ENCODE data around the gene TBC1D4.

Gene TBC1D4, protein sequence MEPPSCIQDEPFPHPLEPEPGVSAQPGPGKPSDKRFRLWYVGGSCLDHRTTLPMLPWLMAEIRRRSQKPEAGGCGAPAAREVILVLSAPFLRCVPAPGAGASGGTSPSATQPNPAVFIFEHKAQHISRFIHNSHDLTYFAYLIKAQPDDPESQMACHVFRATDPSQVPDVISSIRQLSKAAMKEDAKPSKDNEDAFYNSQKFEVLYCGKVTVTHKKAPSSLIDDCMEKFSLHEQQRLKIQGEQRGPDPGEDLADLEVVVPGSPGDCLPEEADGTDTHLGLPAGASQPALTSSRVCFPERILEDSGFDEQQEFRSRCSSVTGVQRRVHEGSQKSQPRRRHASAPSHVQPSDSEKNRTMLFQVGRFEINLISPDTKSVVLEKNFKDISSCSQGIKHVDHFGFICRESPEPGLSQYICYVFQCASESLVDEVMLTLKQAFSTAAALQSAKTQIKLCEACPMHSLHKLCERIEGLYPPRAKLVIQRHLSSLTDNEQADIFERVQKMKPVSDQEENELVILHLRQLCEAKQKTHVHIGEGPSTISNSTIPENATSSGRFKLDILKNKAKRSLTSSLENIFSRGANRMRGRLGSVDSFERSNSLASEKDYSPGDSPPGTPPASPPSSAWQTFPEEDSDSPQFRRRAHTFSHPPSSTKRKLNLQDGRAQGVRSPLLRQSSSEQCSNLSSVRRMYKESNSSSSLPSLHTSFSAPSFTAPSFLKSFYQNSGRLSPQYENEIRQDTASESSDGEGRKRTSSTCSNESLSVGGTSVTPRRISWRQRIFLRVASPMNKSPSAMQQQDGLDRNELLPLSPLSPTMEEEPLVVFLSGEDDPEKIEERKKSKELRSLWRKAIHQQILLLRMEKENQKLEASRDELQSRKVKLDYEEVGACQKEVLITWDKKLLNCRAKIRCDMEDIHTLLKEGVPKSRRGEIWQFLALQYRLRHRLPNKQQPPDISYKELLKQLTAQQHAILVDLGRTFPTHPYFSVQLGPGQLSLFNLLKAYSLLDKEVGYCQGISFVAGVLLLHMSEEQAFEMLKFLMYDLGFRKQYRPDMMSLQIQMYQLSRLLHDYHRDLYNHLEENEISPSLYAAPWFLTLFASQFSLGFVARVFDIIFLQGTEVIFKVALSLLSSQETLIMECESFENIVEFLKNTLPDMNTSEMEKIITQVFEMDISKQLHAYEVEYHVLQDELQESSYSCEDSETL (N-terminal part only)

DNA sequence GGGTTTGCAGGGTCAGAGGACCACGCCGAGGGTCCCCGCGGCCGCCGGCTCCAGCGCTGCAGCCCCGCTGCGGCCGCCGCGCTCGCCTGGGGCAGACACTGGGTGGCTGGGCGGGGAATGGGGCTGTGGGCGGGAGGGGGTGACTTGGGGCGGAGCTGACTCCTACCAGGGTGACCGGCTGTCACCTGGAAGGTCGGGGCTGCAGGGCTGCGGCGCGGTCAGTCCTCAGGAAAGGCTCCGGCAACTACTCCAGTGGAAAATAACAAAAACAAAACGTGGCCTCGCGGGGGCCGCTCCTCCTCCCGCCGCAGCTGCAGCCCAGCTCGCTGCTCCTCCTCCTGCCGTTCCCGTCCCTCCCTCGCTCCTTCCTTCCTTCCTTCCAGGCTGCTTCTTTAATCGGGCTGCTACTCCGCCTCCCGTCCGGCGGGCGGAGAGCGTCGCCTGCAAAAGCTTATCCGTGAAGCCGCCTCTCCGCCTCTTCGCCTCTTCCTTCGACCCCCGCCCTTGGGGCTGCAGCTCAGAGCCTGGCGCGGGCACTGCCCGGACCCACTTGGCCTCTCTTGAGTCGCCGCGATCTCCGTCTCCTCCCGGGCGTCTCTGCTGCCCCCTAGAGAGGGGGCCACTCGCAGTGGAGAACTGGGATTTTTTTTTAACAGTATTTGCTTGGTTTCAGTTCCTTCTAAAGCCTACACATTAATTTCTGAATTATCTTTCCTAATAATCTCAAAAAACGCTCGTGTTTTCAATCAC is at the start of gene TBC1D4:
TBC1D4 (minus strand) TSS at position 100 of the 750 bp plus-strand sequence. CDS start 402 bp downstream, outside the sequence.
- DNase-seq (ENCODE audit: low read depth in 2 of 2), result peak in 1 of 2 donors; percentile 10

DNA sequence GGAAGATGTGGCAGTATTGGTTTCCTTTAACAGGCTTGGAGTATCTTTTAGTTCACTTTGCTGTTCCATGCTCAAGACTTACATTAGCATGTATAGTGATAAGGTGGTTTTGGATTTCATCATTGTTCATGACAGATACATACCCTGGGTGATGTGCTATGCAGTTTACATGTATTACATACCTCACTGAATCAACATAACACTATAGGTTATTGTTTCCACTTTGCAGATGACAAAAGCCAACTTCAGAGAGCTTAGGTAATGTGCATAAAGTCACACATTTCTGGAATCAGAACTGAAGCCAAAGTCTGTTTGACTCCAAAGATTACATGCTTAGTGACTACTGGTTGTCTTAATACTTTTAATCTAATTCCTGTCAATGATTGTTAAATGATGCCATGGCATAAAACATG is 48.6 kb upstream of the TBC1D4 start:
- DNase-seq (ENCODE audit: low read depth in 2 of 2), result no peak

DNA sequence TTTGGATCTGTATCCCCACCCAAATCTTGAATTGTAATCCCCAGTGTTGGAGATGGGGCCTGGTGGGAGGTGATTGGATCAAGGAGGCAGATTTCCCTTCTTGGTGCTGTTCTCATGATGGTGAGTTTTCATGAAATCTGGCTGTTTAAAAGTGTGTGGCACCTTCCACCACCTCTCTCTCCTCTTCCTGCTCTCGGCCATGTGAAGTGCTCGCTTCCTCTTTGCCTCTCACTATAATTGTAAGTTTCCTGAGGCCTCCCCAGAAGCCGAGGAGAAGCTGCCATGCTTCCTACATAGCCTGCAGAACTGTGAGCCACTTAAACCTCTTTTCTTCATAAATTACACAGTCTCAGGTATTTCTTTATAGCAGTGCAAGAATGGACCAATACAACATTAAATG is 40.0 kb upstream of the TBC1D4 start:
- no peak for DNase-seq (ENCODE audit: low read depth in 2 of 2)

DNA sequence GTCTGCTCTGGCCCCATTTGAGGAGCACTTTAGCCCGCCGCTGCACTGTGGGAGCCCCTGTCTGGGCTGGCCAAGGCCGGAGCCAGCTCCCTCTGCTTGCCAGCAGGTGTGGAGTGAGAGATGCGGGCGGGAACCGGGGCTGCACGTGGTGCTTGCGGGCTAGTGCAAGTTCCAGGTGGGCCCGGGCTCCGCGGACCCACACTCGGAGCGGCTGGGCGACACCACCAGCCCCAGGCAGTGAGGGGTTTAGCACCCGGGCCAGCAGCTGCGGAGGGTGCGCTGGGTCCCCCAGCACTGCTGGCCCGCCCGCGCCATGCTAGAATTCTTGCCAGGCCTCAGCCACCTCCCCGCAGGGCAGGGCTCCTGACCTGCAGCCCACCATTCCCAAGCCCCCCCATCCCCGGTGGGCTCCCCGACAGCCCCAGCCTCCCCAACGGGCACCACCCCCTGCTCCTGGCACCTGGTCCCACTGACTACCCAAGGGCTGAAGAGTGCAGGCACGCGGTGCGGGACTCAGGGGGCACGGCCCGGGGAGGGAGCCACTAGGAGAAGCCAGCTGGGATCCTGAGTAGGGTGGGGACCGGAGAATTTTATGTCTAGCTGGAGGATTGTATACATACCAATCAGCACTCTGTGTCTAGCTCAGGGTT is 36.6 kb upstream of the TBC1D4 start:
- no peak for DNase-seq (ENCODE audit: low read depth in 2 of 2)

DNA sequence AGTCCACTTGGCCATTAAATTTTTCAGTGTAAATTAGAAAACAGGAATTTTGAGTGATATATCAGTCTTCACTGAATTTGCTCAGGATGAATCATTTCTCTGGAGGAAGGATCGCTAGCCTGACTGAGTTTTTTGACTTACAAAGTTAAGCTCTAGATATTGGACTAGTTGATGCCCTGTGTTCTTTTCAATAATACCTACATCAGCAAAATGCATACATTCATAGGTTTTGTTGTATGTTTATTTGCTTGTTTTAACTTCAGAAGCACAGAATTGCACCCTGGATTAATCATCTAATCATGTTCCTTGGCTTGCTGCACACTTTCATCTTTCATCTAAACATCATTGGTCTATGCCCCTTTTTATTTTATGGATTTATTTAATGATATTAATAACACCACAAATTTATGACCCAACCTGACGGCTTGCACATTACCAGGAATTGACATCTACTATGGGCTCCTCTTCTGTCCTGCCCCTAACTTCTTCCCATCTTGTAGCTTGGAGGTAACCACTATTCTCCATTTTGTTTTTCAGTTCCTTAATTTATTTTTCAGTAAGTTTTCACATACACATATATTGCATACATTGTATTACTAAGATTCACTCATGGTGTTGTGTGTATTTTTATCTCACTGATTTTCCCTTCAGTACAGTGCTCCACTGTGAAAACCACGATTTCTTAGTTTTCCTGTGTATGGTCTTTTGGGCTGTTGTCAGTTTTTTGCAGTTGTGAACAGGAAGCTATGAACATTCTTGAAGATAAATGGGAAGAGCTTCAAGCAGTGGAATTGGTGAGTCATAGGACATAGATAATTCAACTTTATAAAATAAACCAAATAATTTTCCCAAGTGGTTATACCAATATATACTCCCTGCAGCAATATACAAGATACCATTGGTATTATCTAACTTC is 32.4 kb upstream of the TBC1D4 start:
- DNase-seq (ENCODE audit: low read depth in 2 of 2), result no peak

DNA sequence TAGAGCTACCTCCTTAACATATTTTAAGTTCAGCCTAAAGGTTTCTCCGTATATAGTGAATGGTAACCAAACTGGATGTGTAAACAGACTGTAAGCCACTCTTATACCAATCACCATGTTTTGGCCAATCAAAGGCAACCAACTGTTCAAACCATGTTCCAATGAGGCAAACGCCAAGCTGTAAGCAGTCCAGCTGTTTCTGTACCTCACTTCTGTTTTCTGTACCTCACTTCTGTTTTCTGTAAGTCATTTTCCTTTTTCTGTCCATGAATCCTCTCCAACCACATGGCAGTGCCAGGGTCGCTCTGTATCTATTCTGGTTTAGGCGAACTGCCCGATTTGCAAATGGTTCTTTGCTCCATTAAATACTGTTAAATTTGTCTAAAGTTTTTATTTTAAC is 31.3 kb upstream of the TBC1D4 start:
- DNase-seq (ENCODE audit: low read depth in 2 of 2), result no peak

DNA sequence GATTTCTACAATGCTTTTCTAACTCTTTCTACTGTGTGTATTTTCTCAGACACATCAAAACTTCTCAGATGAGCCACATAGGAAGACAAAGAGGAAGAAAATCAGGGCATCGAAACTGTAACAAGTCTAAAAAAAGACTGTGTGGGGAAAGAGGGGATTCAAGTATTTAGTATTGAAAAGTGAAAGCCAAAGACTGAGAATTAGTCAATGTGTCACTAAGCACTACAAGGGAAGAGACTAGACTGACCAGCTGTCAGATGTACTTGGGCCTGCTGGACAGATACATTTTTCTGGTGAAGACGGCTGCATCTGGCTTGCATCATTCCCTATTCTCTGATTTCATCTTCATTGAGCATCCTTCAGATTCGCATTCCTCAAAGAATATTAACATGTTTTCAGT is 30.3 kb upstream of the TBC1D4 start:
- DNase-seq (ENCODE audit: low read depth in 2 of 2), result no peak

DNA sequence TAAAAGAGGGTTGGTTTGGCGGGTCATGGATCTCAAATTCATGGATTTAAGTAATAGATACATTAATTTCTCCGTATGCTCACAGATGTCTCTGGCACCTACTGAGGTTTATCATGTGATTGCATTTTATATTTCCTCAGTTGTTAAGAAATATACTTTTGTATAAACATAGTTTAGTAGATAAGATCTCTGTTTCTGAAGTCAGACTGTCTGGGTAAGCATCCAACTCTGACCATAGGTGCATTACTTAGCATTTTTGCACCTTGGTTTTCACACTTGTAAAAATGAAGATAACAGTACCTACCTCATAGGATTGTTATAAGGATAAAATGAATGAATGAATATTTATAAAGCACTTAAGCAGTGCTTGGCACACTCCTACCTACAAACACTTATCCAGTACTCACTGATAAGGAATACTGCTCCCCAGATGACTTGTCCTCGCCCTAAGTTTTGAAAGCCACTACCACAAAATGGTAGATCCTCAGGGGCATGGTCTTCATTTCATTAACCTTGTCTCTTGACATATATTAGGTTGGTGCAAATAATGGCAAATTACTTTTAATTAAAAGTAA is 29.2 kb upstream of the TBC1D4 start:
- no peak for DNase-seq (ENCODE audit: low read depth in 2 of 2)

DNA sequence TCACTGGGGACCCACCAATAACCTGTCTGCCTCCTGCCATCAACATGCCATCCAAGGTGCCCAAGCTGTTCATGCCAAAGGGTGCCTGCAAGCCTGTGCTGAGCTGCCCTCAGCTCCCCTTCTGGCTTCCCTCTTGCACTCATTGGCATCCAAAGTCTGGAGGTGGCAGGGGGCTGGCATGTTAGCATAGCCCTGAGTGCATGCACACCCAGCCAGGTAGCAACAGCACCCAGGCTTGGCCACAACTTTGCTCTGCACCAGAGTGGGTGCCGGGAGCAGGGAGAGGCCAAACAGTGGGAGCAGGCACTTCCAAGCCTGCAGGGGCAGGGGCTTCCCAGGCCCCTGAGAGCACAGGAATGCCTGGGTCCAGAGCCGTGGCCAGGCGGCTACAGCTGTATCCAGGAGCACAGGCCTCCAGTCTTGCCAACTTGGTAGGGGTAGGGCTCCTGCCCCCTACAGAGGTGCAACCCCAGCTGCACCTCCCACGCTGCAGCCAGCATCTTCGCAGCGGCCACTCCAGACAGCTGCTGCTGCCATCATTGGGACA is 26.1 kb upstream of the TBC1D4 start:
- DNase-seq (ENCODE audit: low read depth in 2 of 2), result no peak

DNA sequence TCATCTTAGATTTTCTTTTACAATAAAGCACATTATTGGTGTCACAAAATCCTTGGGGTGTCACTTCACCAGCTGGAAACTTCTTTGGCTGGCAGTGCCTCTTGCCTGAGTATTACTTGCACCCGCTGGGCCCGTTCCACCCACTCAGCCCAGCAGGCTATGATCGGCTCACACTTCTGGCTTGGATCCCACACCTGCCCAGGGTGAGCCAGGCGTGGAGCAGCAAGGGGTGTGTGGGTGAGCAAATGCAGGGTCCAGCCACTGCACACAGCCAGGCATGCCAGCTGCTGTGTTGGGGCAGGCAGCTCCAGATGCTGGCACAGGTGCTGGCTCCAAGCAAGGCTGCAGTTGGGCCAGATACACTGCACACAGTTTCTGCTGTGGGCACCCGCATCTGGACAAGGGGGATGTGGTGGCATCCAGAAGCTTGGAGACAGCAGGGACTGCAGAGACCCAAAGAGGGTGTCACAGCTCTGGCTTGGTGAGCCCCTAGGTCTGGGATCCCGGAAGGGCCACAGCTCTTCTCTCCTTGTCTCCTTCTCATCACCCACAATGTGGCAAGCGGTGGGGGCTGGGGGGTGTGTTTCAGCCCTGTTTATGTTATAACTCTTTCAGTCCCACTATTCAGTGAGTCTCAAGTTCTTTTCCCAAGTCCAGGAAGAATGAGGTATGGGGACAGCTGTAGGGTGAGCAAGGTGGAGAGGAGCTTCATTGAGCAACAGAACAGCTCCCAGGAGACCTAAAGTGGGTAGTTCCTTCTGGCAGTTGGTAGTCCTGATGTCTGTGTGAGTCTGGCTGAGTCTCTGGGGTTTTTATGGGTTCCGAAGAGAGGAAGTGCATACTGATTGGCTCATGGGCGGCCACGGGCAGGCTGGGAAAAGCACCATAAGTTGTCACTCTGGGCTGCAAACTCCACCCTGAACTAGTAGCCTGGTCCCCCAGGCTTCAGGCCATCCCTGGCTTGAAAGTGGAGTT is 25.3 kb upstream of the TBC1D4 start:
- no peak for DNase-seq (ENCODE audit: low read depth in 2 of 2)

DNA sequence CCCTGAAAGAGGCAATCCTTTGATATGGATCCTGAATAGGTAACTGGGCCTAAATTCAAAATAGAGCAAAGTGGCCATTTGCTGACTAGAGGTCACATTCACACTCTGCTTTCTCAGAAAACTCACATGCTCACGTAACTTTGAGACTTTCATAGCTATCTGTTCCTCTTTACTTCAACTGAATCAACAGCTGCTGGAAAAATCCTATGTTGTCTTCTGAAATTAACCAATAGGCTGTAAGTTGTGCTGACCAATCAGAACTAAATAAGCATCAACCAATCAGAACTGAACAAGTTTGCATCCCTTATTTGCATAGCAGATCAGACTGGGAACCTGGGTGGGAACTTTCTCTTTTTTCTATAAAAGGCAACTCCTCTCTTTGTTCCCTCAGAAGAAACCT is 24.0 kb upstream of the TBC1D4 start:
- DNase-seq (ENCODE audit: low read depth in 2 of 2), result no peak

DNA sequence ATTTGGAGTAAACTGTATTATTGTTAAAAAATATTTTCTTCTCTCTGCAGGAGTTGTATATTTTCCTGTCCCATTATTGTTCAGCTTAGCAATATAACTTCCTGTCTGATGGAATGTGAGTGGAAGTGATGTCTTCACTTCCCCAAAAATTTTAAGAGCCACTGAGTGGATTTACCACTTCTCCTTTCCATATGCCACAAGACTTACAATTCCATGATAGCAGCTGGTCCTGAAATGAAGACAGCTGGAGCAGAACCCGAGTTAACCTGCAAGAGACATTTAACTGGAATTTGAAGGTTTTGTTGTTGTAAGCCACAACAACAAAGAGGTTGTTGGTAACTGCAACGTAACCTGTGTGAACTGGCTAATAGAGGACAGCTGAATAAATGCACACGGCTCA is 23.4 kb upstream of the TBC1D4 start:
- DNase-seq (ENCODE audit: low read depth in 2 of 2), result no peak

DNA sequence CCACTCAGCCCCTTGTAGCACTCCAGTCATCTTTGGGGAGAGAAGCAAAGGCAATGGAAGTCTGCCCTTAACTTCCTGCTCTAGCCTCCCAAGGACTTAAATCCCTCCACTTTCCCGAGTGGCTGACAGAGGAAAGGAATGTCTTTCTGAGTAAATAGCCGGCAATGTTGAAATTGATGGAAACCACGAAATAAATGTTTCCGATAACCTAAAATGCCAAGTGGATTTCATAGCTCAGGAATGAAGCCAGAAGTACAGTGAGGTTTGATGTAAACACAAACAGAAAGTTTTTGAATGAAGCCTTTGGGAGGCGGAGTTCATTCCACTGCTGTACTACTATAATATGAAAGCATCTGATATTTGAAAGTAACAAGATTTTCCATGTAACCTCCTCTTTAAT is 14.0 kb upstream of the TBC1D4 start:
- DNase-seq (ENCODE audit: low read depth in 2 of 2), result no peak

DNA sequence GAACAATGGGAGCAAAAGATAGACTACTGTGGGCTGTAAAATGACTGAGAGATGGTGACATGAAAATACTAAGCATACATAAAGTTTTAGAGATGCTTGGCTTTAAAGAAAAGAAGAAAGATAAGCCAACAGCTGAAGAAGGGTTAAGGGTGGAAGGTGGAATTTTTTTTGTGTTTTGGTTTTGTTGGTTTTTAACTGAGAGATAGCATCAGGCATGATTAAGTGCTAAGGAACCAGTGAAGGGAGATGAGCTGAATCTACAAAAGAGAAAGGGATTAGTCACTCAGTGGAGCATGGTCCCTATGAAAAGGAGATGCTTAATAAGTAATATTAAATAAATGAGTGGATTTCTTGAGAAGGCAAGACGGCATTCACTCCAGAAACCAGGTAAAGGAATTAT is 12.5 kb upstream of the TBC1D4 start:
- no peak for DNase-seq (ENCODE audit: low read depth in 2 of 2)

DNA sequence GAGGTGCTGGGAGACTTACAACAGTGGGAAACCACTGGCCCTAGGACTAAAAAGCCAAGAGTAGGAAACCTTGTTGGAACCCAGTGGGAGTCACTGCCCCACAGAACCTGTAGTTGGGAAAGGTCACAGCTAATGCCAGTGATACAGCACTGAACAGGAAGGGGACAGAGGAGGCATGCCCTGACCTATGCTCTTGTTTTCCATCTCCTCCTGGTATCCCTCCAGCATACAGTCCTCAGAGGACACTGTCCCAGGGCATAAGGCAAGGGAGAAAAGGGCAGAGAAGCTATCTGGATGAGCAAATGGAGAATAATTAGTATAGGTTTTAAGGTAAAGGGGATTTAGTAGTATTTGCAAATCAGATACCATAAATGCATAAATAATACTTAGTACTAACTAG is 11.2 kb upstream of the TBC1D4 start:
- DNase-seq (ENCODE audit: low read depth in 2 of 2), result no peak

DNA sequence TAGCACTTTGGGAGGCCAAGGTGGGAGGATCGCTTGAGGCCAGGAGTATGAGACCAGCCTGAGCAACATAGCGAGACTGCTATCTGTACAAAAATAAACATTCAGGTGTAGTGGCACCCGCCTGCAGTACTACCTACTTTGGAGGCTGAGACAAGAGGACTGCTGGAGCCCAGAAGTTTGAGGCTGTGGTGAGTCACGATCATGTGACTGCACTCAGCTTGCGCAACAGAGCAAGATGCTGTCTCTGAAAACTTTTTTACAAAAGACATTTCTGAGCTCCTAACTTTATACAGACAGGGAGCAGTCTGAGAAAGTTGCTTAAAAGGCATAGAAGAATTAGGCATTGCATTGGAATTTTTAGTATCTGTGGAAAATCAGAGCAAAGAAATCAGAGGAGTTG is 10.4 kb upstream of the TBC1D4 start:
- no peak for DNase-seq (ENCODE audit: low read depth in 2 of 2)

DNA sequence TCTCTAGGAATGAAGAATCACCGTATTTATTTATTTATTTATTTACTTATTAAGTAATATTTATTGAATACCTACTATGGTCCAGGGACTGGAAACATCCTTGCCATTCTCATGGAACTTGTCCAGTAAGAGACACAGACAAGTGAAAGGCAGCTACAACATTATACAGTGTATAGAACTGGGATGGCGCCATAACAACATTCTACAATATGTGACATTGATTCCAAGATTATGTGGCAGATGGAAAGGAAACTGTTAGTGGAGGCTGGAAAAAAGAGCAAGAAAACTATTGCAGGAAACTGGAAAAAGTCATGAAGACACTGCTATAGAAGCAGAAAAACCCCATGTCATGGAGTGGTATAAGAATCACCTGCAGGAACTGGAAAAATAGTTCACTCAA is 9.4 kb upstream of the TBC1D4 start:
- no peak for DNase-seq (ENCODE audit: low read depth in 2 of 2)
